GM12864 (cell line): ENCODE data around the gene GNAS-AS1.

ENCODE experiments used
- DNase-seq: peaks from one replicate; pipeline ENCODE4 v3.0.0-alpha.2; 2011; ENCODE audit warnings: low read depth
- H3K4me3 ChIP-seq: 2 replicates; pipeline ENCODE4 v1.5.1; 2011; ENCODE audit warnings: mild to moderate bottlenecking, low read depth, low read length, control low read depth
- CTCF ChIP-seq: IDR thresholded peaks from 2 replicates; pipeline ENCODE4 v1.5.1; 2011; ENCODE audit warnings: low read depth, mild to moderate bottlenecking, moderate library complexity, low read length, control low read depth, inconsistent platforms; ENCODE audit errors: missing control alignments

The GNAS-AS1 gene

GRCh38 chr20:58793512-58794420 lies 56.9 kb downstream of the GNAS-AS1 start:
- TF ChIP-seq CTCF: no peak
- no peak overlapping the region for H3K4me3 ChIP-seq
- no peak for DNase-seq

- H3K4me3 ChIP-seq: no peak overlapping the region
- no peak for DNase-seq
- TF ChIP-seq CTCF: no peak
Observed at GRCh38 chr20:58792426-58792825, 58.3 kb downstream of the GNAS-AS1 start.

GRCh38 chr20:58791286-58791685 lies 59.4 kb downstream of the GNAS-AS1 start:
- DNase-seq: no peak
- TF ChIP-seq CTCF: no peak
- H3K4me3 ChIP-seq: no peak overlapping the region

- no peak for DNase-seq
- no peak overlapping the region for H3K4me3 ChIP-seq
- no peak for TF ChIP-seq CTCF
Observed at GRCh38 chr20:58790454-58790853, 60.2 kb downstream of the GNAS-AS1 start.

GRCh38 chr20:58788896-58789544 lies 61.7 kb downstream of the GNAS-AS1 start:
- no peak overlapping the region for H3K4me3 ChIP-seq
- TF ChIP-seq CTCF: no peak
- no peak for DNase-seq

GRCh38 chr20:58787211-58788005 lies 63.3 kb downstream of the GNAS-AS1 start:
- no peak overlapping the region for H3K4me3 ChIP-seq
- no peak for DNase-seq
- TF ChIP-seq CTCF: no peak
